ENCODE results near the gene TNRC6C.
"Not testable (repeated sequence)": the region's sequence is repeated elsewhere in the genome, so short reads cannot be mapped to it uniquely, and the experiment has no call there.

Gene TNRC6C

DNA sequence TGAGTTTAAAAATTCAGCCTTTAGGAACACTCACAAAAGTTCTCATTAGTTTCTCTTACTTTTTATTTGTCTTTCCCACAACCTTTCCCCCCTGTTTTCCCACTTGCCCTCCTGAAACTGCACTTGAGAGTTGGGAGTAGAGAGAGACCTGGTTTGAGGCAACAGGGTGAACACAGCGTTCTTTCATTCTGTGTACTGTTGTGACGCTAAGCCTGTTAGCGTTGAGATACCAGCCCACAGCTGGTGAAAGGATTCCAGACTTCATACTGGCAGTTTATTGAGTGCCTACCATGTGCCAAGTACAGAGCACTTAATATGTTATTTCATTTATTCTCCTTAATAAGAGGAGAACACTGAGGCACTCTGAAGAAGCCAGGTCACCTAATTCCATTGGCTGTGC, 10.3 kb downstream of the TNRC6C start:
- DNase-seq, result no peak

- not testable (repeated sequence) for DNase-seq
Measured at GRCh38 chr17:77972271-77972670, 13.8 kb downstream of the TNRC6C start.

- no peak for DNase-seq
Measured at GRCh38 chr17:77973953-77974352, 15.4 kb downstream of the TNRC6C start.

DNA sequence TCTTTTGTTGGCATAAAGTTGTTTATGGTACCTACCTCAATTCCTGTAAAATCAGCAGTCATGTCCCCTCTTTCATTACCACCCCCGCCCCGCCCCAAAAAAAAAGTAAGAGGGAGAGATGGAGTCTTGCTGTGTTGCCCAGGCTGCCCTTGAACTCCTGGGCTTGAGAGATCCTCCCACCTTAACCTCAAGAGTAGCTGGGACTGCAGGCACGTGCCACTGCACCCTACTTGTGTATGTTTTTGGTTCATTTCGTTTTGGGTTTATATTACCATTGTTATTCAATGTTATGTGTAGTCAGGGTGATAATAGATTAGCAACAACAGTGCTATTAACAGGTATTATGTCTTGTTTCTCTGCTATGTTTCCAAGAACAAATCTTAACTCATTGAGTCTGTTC, 15.9 kb downstream of the TNRC6C start:
- DNase-seq, result no peak

GRCh38 chr17:77982430-77982829, 23.9 kb downstream of the TNRC6C start:
- not testable (repeated sequence) for DNase-seq

DNA sequence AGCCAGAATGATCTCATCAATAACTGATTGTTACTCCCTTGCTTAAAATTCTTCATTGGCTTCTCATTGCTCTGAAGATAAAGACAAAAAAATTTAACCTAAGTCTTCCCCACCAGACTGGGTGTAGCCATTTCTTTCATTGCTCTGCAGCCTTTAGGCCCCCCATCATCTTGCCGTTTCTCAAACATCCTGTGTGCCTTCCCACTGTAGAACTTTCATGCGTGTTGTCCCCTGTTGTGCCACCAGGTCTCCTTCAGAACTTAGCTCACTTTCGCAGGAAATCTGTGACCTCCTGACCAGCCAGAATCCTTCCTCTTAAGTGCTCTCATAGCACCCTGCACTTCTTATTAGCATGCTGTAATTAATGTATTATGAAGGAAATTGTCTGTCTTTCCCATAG, 31.8 kb downstream of the TNRC6C start:
- DNase-seq, result no peak

GRCh38 chr17:77993735-77994134, 35.2 kb downstream of the TNRC6C start:
- not testable (repeated sequence) for DNase-seq

DNA sequence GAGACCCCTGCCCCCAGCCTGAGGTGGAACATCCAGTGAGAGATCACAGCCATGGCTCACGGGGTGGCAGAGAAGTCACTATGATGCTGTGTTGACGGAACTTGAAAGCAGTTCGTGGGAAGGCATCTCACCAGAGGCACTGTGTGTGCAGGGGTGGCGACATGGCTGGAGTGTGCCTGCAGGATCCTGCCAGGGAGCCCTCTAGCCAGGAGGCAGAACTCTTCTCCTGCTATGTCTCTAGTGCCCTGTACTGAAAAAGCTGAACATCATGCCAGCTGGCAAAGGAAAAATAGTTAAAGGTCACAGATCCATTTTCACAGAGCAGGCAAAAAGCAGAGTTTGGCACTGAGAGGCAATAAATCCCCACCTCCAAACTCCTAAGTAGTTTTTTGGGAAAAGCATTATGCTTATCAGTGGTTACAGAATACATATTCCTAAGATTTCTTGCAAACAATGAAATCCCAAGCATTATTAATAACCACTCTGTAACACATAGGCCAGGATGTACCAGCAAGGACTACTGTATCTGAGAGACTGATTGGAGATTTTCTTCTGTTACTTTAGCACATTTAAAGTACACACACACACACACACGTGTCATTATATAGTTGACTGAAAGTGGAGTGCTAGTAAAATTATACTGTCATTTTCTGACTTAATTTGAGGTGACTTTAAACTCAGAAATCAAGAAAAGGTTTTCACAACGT, 36.8 kb downstream of the TNRC6C start:
- DNase-seq, result peak in 1 of 5 experiments; percentile 12

- no peak for DNase-seq
Measured at GRCh38 chr17:77996256-77996655, 37.8 kb downstream of the TNRC6C start.

DNA sequence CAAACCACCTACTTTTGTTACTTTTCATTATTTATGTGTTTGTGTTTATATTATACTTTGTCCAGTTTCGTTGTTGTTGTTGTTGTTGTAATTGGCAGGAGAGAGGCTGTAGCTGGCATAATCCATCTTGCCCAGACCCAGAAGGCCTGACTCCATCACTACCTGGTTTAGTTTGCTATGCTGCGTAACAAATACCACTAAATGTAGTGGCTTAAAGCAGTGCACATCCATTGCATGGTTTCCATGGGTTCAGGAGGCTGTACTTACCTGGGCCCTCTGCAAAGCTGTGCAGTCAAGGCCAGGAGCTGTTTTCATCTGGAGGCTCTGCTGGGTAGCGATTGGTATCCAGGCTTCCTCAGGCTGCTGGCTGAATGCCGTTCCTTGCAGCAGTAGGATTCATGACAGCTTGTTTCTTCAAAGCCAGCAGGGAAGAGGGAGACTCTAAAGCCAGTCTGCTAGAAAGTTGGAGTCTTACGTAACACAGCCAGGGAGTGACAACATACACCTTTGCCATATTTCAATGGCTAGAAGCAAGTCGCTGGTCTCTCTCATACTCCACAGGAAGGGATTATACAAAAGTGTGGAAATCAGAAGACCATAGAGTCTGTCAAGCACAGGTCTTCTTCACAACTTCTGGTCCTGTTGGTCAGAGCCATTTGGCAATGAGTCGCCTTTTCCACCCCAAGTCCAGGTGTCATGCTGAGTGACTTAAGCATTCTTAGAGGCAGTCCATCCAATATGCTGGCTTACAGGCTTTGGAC, 41.1 kb downstream of the TNRC6C start:
- DNase-seq, result no peak

DNA sequence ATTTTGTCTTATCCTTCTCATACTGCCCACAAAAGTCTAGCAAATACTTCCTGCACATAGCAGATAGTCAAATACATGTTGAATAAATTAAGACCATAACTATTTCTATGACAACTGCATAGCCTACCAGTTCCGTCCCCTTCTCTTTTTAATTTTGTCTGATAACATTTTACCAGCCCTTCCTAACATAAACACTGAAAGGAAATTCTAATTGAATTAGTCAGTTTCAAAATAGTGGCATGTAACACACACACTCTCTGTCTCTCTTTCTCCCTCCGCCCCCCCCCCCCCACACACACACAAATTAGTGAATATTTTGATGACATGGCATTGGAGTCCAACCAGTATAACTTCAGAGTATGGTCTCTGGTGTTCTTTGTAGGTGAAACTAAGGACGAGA, 41.8 kb downstream of the TNRC6C start:
- no peak for DNase-seq

GRCh38 chr17:78001182-78001581, 42.7 kb downstream of the TNRC6C start:
- DNase-seq, result no peak

DNA sequence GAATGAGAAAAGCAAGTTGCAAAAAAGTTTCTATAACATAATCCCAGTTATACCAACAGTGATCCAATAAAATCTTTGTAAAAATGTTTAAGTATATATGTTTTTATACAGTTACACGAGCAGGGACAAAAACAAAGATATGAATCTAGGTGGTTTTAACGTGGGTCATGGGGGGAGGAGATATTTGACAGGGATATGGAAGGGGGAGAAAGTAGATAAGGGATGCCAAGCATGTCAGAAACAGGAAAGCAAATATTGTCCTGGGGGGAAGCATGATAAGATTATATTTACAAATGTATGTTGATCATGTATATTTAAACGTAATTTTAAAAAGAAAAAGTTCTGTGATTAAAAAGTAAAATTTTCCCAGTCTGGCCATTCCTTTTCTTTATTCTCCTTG, 43.1 kb downstream of the TNRC6C start:
- DNase-seq, result no peak

GRCh38 chr17:78002166-78002565, 43.7 kb downstream of the TNRC6C start:
- no peak for DNase-seq

DNA sequence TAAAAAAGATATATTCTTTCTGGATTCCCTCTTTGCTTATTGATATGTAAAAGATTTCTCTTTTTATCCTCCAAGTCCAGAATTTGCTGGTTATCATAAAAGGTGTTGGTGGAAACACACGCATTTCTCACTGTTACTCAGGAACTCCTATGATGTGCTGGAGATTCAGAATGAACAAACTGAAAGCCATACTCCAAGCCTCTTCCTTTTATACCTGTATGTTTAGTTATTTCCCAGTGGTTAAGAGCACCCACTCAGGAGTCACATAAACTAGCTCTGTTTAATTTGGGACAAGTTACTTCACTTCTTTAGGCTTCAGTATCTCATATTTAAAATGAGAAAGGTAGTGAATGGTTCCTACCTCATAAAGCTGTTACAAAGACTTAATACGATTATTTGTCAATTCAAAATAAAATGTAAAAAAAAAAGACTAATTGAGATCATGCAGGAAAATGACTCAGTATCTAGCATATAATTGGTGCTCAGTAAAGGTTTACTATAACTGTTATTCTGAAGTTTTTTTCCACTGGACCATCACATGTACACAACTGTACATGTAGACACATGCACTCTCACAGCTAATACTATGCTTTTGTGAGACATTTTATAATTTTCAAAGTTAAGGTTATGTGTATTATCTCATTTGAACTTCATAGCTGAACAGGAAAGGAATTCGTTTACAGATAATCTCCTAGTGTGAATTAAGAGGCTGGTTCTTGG, 47.1 kb downstream of the TNRC6C start:
- DNase-seq, result no peak

- DNase-seq, result no peak
Measured at GRCh38 chr17:78006338-78006737, 47.8 kb downstream of the TNRC6C start.

GRCh38 chr17:78007647-78008046, 49.1 kb downstream of the TNRC6C start:
- DNase-seq, result no peak

- no peak for DNase-seq
Measured at GRCh38 chr17:78010759-78011158, 52.3 kb downstream of the TNRC6C start.

GRCh38 chr17:78012428-78012827, 53.9 kb downstream of the TNRC6C start:
- DNase-seq, result no peak

- peak in 4 of 5 experiments; percentile 12 to 66 (median 22) for DNase-seq
Measured at GRCh38 chr17:78013683-78014467, 55.4 kb downstream of the TNRC6C start.

GRCh38 chr17:78014646-78015045, 56.1 kb downstream of the TNRC6C start:
- no peak for DNase-seq

DNA sequence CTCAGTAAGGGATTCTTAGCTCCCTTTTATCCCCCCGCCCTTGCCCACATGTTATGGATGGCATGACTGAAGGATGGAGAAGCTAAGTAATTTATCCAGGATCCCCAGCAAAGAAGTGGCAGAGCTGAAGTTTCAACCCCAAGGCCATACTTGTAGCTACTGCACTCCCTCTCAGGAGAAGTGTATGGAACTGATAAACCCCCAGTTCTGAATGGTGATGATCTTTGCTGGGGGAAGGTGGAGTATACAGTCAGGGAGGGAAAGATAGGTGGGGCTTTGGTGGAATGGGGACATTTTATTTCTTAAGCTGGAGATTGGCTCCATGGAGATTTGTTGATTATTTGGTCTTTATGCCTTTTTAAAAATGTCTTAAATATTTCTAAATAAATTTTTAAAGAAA, 58.3 kb downstream of the TNRC6C start:
- DNase-seq, result no peak

Data from T-helper 2 cell (primary cell).